CD4-positive, alpha-beta T cell treated with Interleukin-1 beta for 1 hour (primary cell): ENCODE results near the gene CACNG7.
A peak's percentile ranks its signal among the peaks of the same experiment; 100 is the strongest.
"Not testable (repeated sequence)": the region's sequence is repeated elsewhere in the genome, so short reads cannot be mapped to it uniquely, and the experiment has no call there.

Source experiments
- DNase-seq, 2 donors: peaks; one replicate each; pipeline ENCODE4 v3.0.0-alpha.2; 2020 to 2022

Gene CACNG7

GRCh38 chr19:53906211-53907192 lies 2.6 kb upstream of the CACNG7 start:
- peak; percentile 63 to 66 for DNase-seq

DNA sequence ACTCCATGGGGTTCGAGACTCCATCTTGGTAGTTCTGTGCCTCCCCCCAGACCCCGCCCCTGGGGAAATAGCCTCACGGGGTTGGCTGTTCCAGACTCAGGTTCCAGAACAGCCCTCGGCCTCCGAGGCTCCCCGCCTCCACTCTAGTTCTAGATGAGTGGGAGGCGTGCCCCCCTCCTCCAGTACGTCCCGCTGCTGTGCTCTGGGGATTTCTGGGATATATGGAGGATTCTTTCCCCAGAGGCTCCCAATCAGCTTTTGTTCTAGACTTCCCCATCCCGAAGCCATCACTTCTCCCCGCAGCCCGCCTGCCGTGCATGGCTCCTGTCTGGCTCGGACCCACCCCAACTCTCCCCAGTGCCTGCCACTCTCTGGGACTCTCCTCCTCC lies 1.9 kb upstream of the CACNG7 start:
- no peak for DNase-seq

- DNase-seq = no peak
Measured at GRCh38 chr19:53907690-53908089, 1.4 kb upstream of the CACNG7 start.

DNA sequence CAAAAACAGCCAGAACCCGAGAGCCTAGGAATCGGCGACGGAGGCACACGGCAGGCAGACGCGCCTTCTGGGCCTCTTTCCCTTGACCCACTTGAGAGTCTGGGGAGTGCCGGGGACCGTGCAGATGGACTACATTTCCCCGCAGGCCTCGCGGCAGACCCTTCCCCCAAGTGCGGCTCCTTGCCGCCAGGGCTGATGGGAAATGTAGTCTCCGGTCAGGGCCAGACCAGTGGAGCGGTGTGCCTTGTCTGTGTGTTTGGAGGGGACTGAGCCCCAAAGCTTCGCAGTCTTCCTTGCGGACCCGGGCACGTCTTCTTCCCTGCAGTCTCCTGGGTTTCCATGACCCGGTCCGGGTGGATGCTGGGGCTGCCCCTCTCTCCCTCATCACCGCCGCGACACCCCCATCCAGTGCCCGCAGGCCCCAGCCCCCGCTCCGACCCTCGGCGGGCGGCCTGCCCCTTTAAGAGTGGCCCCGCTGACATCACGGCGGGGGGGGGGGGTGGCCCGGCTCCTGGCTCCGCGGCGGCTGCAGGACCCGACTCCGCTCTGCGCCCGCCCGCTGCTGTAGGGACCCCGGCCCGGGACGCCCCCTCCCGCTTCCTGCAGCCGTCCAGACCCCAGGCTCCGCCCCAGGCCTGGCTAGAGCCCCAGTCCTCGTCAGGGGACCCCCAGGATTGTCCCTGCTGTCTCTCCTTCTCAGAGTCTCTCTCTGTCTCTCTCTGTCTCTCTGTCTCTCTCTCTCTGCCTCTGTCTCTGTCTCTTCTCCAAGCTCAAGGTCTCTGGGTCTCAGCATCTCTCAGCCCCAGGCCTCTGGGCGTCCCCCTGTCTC lies 758 bp upstream of the CACNG7 start:
- peak; percentile 43 to 44 for DNase-seq

GRCh38 chr19:53909471-53910169 lies 542 bp downstream of the CACNG7 start:
- DNase-seq = no peak

DNA sequence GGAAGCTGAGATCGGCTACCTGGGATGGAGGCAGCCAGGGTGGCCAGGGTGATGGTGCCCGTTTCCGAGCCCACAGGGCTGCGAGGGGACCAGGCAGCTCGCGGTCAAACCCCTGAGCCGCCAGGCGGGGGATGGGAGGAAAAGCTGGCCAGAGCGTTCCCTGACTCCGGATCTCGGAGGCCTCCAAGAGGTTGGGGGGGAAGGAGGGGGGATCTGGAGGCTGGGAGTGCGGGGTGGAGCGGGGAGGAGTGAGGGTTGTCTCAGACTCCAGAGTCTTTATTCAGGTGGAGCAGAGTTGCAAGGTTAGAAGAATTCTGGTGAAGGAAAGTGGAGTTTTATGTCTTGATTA lies 1.1 kb downstream of the CACNG7 start:
- DNase-seq = no peak

DNA sequence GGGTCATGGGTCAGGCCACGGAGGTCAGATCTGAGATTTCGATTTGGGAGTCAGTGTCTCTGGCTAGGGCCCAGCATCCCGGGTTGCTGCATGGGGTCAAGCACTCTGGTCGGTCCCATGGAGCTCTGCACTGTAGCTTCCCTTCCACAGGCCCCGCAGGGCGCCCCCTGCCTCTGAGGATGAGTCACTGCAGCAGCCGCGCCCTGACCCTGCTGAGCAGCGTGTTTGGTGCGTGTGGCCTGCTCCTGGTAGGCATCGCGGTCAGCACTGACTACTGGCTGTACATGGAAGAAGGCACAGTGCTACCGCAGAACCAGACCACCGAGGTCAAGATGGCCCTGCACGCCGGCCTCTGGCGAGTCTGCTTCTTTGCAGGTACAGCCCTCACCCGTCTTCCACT lies 3.6 kb downstream of the CACNG7 start:
- DNase-seq = no peak

- DNase-seq = no peak
Measured at GRCh38 chr19:53915000-53915399, 5.9 kb downstream of the CACNG7 start.

DNA sequence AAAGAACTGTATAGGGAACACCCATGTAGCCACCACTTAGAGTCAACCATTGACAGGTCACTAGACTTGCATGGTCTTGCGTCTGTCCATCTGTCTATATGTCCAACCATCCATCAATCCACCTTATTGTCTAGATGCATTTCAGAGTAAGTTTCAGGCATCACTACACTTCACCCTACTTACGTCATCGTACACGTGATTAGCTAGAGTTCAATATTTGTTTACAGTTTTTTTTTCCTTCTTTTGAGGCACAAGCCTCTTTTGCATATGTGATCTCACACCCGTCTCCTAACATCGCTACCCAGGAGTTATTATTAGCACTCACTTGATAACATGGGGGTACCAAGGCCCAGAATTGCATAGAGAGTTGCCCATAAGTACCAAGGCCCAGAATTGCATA lies 6.9 kb downstream of the CACNG7 start:
- DNase-seq = no peak

DNA sequence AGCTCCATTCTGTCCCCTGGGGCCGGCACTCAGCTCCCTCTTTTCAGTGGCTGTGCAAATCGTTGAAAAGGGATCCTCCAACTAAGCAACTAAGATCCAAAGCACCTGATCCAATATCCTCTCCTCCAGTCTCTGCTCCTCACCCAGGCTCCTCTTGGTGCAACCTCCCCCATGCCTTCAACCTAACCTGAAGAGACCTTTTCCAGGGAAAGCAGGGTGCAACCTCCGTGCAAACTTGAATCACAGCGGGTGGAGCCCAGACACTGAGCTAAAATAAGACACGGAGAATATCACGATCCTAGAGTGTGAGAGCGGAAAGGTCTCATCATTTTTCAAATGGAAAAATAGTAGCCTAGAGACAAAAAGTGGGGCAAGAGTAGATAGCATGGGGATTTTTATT lies 8.3 kb downstream of the CACNG7 start:
- no peak for DNase-seq

GRCh38 chr19:53927739-53928138 lies 18.7 kb downstream of the CACNG7 start:
- peak; percentile 8 to 25 for DNase-seq

GRCh38 chr19:53936029-53936428 lies 27.0 kb downstream of the CACNG7 start:
- DNase-seq = no peak

GRCh38 chr19:53942001-53942786 lies 33.1 kb downstream of the CACNG7 start:
- no peak for DNase-seq

- no peak for DNase-seq
Measured at GRCh38 chr19:53944416-53944815, 35.3 kb downstream of the CACNG7 start.

- no peak for DNase-seq
Measured at GRCh38 chr19:53944933-53945332, 35.9 kb downstream of the CACNG7 start.

GRCh38 chr19:53945441-53945840 lies 36.4 kb downstream of the CACNG7 start:
- no peak for DNase-seq

DNA sequence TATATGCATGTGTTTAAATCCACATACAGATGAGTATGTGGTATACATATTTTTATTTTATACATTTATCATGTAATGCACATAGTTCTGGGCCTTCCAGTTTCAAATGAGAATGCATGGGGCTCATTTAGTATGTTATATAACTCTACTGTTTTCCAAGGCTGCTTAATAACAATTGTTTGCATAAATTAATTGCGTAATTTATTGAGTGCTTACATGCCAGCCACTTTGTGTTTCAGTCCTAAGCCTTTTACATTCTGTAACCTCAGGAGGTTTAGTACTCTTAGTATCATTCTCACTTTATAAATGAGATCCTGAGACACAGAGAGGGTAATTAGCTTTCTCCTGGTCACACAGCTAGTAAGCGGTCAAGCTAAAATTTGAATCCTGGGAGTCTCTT lies 36.9 kb downstream of the CACNG7 start:
- no peak for DNase-seq

DNA sequence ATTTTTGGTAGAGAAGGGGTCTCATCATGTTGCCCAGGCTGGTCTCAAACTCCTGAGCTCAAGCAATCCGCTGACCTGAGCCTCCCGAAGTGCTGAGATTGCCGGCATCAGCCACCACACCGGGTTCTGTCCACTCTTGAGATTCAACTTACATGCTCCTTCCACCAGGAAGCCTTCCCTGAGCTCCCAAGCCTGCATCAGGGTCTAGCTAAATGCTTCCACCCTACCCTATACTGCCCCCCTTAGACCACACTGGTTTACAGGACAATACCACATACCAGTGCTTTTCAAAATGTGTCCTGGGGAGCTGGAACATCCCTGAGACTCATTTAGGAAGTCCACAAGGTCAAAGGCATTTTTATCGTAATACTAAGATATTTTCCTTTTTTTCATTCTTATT lies 38.5 kb downstream of the CACNG7 start:
- no peak for DNase-seq

DNA sequence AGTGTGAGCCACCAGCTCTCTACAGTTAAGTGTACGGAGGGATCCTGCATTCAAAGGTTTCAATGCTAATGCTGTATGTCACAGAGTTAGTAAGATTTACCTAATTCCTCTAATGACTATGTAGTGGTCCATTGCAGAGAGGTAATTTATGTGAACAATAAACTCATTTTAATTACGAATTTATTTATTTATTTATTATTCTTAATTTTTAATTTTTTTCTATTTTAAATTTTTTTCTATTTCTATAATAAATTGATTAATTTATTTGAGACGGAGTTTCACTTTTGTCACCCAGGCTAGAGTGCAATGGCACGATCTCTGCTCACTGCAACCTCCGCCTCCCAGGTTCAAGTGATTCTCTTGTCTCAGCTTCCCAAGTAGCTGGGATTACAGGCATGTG lies 39.5 kb downstream of the CACNG7 start:
- not testable (repeated sequence) for DNase-seq

DNA sequence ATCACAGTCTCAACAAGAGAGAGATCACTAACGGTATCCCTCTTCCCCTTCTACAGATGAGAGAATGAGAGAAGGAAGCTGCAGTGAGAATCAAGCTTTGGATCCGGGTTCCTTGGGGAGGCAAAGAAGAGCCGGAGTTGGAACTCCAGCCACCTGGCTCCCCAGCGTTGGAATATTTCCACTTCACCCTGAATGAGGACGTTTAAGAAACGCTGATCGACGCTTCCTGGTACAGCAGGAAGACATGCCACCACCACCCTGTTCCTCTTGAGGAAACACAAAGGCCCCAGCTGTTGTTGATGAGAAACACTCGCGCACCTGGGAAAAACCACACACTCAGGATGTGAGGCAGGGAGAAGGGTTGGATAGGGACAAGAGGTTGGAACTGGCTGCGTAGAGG lies 42.4 kb downstream of the CACNG7 start:
- no peak for DNase-seq

GRCh38 chr19:53951947-53952346 lies 42.9 kb downstream of the CACNG7 start:
- DNase-seq = no peak

DNA sequence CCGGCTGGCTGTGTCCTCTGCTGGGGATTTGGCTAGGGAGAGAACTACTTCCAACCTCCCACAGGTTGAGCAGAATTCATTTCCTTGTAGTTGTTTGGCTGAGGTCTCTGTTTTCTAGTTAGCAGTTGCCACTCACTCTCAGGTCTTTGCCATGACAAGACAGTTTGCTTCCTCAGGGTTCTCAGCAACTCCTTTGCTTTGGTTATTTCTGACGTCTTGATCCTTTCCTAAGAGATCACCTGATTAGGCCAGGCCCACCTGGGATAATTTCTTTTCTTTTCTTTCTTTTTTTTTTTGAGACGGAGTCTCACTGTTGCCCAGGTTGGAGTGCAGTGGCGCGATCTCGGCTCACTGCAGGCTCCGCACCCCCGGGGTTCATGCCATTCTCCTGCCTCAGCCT lies 44.3 kb downstream of the CACNG7 start:
- DNase-seq = no peak
